PC-3 (cell line): ENCODE results near the gene ACAD8. TPM values are rescaled to one million over a fixed set of nuclear protein-coding genes. Genes with fewer than 3 reads are reported as not detected.

Experiments used
- ATAC-seq: fragments of 200-7000 bp; cut with Tn5 transposase; 2 replicates; pipeline ENCODE4 v1.9.1; 2020; ENCODE audit warnings: mild to moderate bottlenecking, moderate library complexity
- BruUV-seq: library from RNA; stranded (reverse); fragments of 400-500 nt; replicated peaks from 2 replicates; lab custom pipeline; 2021; lab: Mats Ljungman, UMichigan
- CTCF ChIA-PET: fragments of 300-600 bp; sonication (Branson Sonifier 250); formaldehyde crosslinking; loops from one replicate; lab custom pipeline; 2022; ENCODE audit warnings: antibody characterized with exemption; lab: Charles Lee
- POLR2A ChIA-PET: fragments of 300-600 bp; sonication (Branson Sonifier 250); formaldehyde crosslinking; loops from one replicate; lab custom pipeline; 2022; ENCODE audit warnings: antibody characterized with exemption; ENCODE audit not compliant: unreplicated experiment; lab: Charles Lee
- DNase-seq: peaks from one replicate; pipeline ENCODE4 v3.0.0-alpha.2; 2015
- H2AFZ ChIP-seq: fragments of 300-600 bp; sonication (generic); 2 replicates; pipeline ENCODE4 v1.6.0; 2016; ENCODE audit warnings: antibody characterized with exemption, low read length
- H3F3A ChIP-seq: fragments of 300-600 bp; sonication (generic); one replicate; pipeline ENCODE4 v1.6.0; 2017; ENCODE audit warnings: antibody characterized with exemption, low read length, control low read depth, mild to moderate bottlenecking; ENCODE audit not compliant: unreplicated experiment
- H3K27ac ChIP-seq: fragments of 300-600 bp; sonication (generic); 2 replicates; pipeline ENCODE4 v1.5.1; 2016; ENCODE audit warnings: mild to moderate bottlenecking, low read length
- H3K27me3 ChIP-seq: fragments of 300-600 bp; sonication (generic); 2 replicates; pipeline ENCODE4 v1.6.1; 2016; ENCODE audit warnings: low read length, mixed read lengths
- H3K36me3 ChIP-seq: fragments of 300-600 bp; sonication (generic); 2 replicates; pipeline ENCODE4 v1.6.1; 2016; ENCODE audit warnings: low read depth, mixed run types, low read length, mixed read lengths
- H3K4me1 ChIP-seq: fragments of 300-600 bp; sonication (generic); 2 replicates; pipeline ENCODE4 v1.5.1; 2016; ENCODE audit warnings: low read length; ENCODE audit not compliant: insufficient read depth
- H3K4me2 ChIP-seq: fragments of 300-600 bp; sonication (generic); 2 replicates; pipeline ENCODE4 v1.6.0; 2016; ENCODE audit warnings: low read length
- H3K4me3 ChIP-seq: fragments of 300-600 bp; sonication (generic); 2 replicates; pipeline ENCODE4 v1.5.1; 2016; ENCODE audit warnings: mild to moderate bottlenecking, low read length, mixed read lengths
- H3K79me2 ChIP-seq: fragments of 300-600 bp; sonication (generic); 2 replicates; pipeline ENCODE4 v1.6.1; 2017; ENCODE audit warnings: low read length, mixed read lengths
- H3K9ac ChIP-seq: fragments of 300-600 bp; sonication (generic); 2 replicates; pipeline ENCODE4 v1.6.0; 2016; ENCODE audit warnings: mild to moderate bottlenecking, low read length
- H3K9me2 ChIP-seq: fragments of 300-600 bp; sonication (generic); replicated peaks from 2 replicates; pipeline ENCODE4 v1.6.1; 2016; ENCODE audit warnings: mixed run types, low read length, mixed read lengths
- H3K9me3 ChIP-seq: fragments of 300-600 bp; sonication (generic); 2 replicates; pipeline ENCODE4 v1.6.1; 2016; ENCODE audit warnings: low read length, mixed read lengths
- H4K20me1 ChIP-seq: fragments of 300-600 bp; sonication (generic); 2 replicates; pipeline ENCODE4 v1.6.1; 2016; ENCODE audit warnings: low read length, mixed read lengths
- CTCF ChIP-seq: fragments of 300-600 bp; sonication (generic); conservative IDR thresholded peaks from 2 replicates; pipeline ENCODE4 v1.5.1; 2017; ENCODE audit warnings: antibody characterized with exemption, low read depth, mild to moderate bottlenecking, low read length
- EZH2 ChIP-seq: fragments of 300-600 bp; sonication (generic); IDR thresholded peaks from one replicate; pipeline ENCODE4 v1.6.1; 2017; ENCODE audit warnings: antibody characterized with exemption, mild to moderate bottlenecking, low read length; ENCODE audit not compliant: unreplicated experiment
- EZH2phosphoT487 ChIP-seq: fragments of 300-600 bp; sonication (generic); IDR thresholded peaks from 2 replicates; pipeline ENCODE4 v1.6.1; 2018; ENCODE audit warnings: mild to moderate bottlenecking, antibody characterized with exemption, low read length, borderline replicate concordance
- intact Hi-C: fragments of 100-400 bp; cut with micrococcal nuclease; formaldehyde crosslinking; loops from 2 replicates; pipeline ENCODE4 v1.9.0; 2023
- total RNA-seq: library from RNA; depleted of rRNA; stranded (reverse); fragments of >200 nt; gene quantifications from 2 replicates; pipeline ENCODE4 v1.2.3, GENCODE V29; 2014

Gene ACAD8
- total RNA-seq, 1 experiment from 2014 or later, result 22.6 TPM

GRCh38 chr11:134216816-134217215 lies 36.6 kb upstream of the ACAD8 start:
- H4K20me1 ChIP-seq, result peaks cover 25% of the 10 kb centered on the region
- H2AFZ ChIP-seq, result no peak overlapping the region
- H3K27me3 ChIP-seq, result no peaks in the 10 kb centered on the region
- TF ChIP-seq EZH2 (no peak), CTCF (no peak), EZH2phosphoT487 (no peak)
- POLR2A ChIA-PET, result no interaction called here
- DNase-seq, result no peak
- no peaks in the 10 kb centered on the region for H3F3A ChIP-seq
- CTCF ChIA-PET, result no interaction called here
- ATAC-seq, result no peak
- intact Hi-C loops, result no loop called here
- no peaks in the 10 kb centered on the region for H3K9me2 ChIP-seq
- H3K27ac ChIP-seq, result no peak overlapping the region
- no peaks in the 10 kb centered on the region for H3K9me3 ChIP-seq
- H3K36me3 ChIP-seq, result peaks cover 42% of the 10 kb centered on the region
- no TSS peak for BruUV-seq
- H3K9ac ChIP-seq, result no peak overlapping the region
- H3K4me3 ChIP-seq, result no peak overlapping the region
- peaks cover 85% of the 10 kb centered on the region for H3K79me2 ChIP-seq
- H3K4me1 ChIP-seq, result no peaks in the 10 kb centered on the region
- no peak overlapping the region for H3K4me2 ChIP-seq

- Histone ChIP-seq H3K4me2 (peak overlapping the region; percentile 97), H2AFZ (peak overlapping the region; percentile 99), H3K27ac (no peak overlapping the region), H3K9me2 (no peaks in the 10 kb centered on the region), H3K9me3 (no peaks in the 10 kb centered on the region), H3K36me3 (peaks cover 17% of the 10 kb centered on the region), H3K4me3 (peak overlapping the region; percentile 92), H3K27me3 (no peaks in the 10 kb centered on the region), H3K4me1 (peaks cover 30% of the 10 kb centered on the region), H3K79me2 (peaks cover 85% of the 10 kb centered on the region), H3F3A (no peaks in the 10 kb centered on the region), H3K9ac (peak overlapping the region; percentile 90), H4K20me1 (peaks cover 16% of the 10 kb centered on the region)
- TSS peak; percentile 35 for BruUV-seq
- TF ChIP-seq EZH2phosphoT487, result no peak
- TF ChIP-seq CTCF, result no peak
- no peak for TF ChIP-seq EZH2
- DNase-seq, result peak; percentile 15
- POLR2A ChIA-PET, result interaction anchor here (0.6 kb wide), 1 partner anchor 36 kb away, joined by 3 read pairs; no protein-coding TSS in a partner anchor
- CTCF ChIA-PET, result no interaction called here
- ATAC-seq, result no peak
- intact Hi-C loops, result no loop called here
These were observed 30.2 kb upstream of the ACAD8 start for GRCh38 chr11:134223121-134223520.
